ENCODE data around the gene STX17. TPM values are rescaled to one million over a fixed set of nuclear protein-coding genes. Genes with fewer than 3 reads are reported as not detected.

Gene STX17
- total RNA-seq, 1 experiment from 2014 or later, result 11.5 TPM

- DNase-seq (ENCODE audit: low read depth, low spot score) (no peak), ATAC-seq (no peak)
- Histone ChIP-seq H3K4me3 (ENCODE audit: low read depth in 2 of 2, low read length in 2 of 2) (no peak overlapping the region), H3K27me3 (ENCODE audit: control insufficient read depth, insufficient read depth, low read length) (no peaks in the 10 kb centered on the region), H3K36me3 (ENCODE audit: control insufficient read depth, insufficient read depth, low read length) (no peaks in the 10 kb centered on the region), H3K9me3 (ENCODE audit: control insufficient read depth, insufficient read depth, low read depth, low read length) (no peaks in the 10 kb centered on the region), H3K27ac (ENCODE audit: low read length) (no peak overlapping the region), H3K4me1 (ENCODE audit: control insufficient read depth, insufficient read depth, low read length) (no peaks in the 10 kb centered on the region)
- in situ Hi-C loops (cut with HindIII; ENCODE audit: low pct_unique_long_range_greater_than_20kb, low sequenced_read_pairs), result no loop called here
- ChIA-PET CTCF (no interaction called here), POLR2A (no interaction called here)
- TF ChIP-seq POLR2AphosphoS5 (IDR thresholded peaks at IDR 0.05; ENCODE audit: low read depth, low read length) (no peak), REST (IDR thresholded peaks at IDR 0.05; ENCODE audit: insufficient read depth in 1 of 2, low read depth in 2 of 2, low read length in 1 of 2) (no peak), SIN3A (IDR thresholded peaks at IDR 0.05; ENCODE audit: borderline replicate concordance, insufficient read depth, low read depth, low read length) (no peak), TCF7L2 (IDR thresholded peaks at IDR 0.05; ENCODE audit: low read depth, low read length) (no peak), CTCF (IDR thresholded peaks at IDR 0.05) (no peak)
- no TSS peak for BruUV-seq (replicated peaks)
- intact Hi-C loops (cut with micrococcal nuclease; ENCODE audit: unreplicated experiment), result no loop called here
Observed at GRCh38 chr9:99859243-99859980, 47.0 kb upstream of the STX17 start.

GRCh38 chr9:99860266-99860665, 46.2 kb upstream of the STX17 start:
- Histone ChIP-seq H3K36me3 (ENCODE audit: control insufficient read depth, insufficient read depth, low read length) (no peaks in the 10 kb centered on the region), H3K4me3 (ENCODE audit: low read depth in 2 of 2, low read length in 2 of 2) (no peak overlapping the region), H3K9me3 (ENCODE audit: control insufficient read depth, insufficient read depth, low read depth, low read length) (no peaks in the 10 kb centered on the region), H3K27ac (ENCODE audit: low read length) (no peak overlapping the region), H3K27me3 (ENCODE audit: control insufficient read depth, insufficient read depth, low read length) (no peaks in the 10 kb centered on the region), H3K4me1 (ENCODE audit: control insufficient read depth, insufficient read depth, low read length) (no peaks in the 10 kb centered on the region)
- ATAC-seq, result no peak
- intact Hi-C loops (cut with micrococcal nuclease; ENCODE audit: unreplicated experiment) (no loop called here), in situ Hi-C loops (cut with HindIII; ENCODE audit: low pct_unique_long_range_greater_than_20kb, low sequenced_read_pairs) (no loop called here)
- DNase-seq (ENCODE audit: low read depth, low spot score), result no peak
- CTCF ChIA-PET, result interaction anchor here (0.6 kb wide), 1 partner anchor 705 kb away, joined by 3 read pairs; no protein-coding TSS in a partner anchor
- no TSS peak for BruUV-seq (replicated peaks)
- POLR2A ChIA-PET, result no interaction called here
- TF ChIP-seq TCF7L2 (IDR thresholded peaks at IDR 0.05; ENCODE audit: low read depth, low read length), result no peak
- TF ChIP-seq SIN3A (IDR thresholded peaks at IDR 0.05; ENCODE audit: borderline replicate concordance, insufficient read depth, low read depth, low read length), result no peak
- TF ChIP-seq REST (IDR thresholded peaks at IDR 0.05; ENCODE audit: insufficient read depth in 1 of 2, low read depth in 2 of 2, low read length in 1 of 2), result no peak
- no peak for TF ChIP-seq POLR2AphosphoS5 (IDR thresholded peaks at IDR 0.05; ENCODE audit: low read depth, low read length)
- TF ChIP-seq CTCF (IDR thresholded peaks at IDR 0.05), result no peak
